GM23338 (cell line): Measurements from ENCODE around the gene GREB1L. TPM values are rescaled to one million over a fixed set of nuclear protein-coding genes. Genes with fewer than 3 reads are reported as not detected.

ENCODE experiments used
- ATAC-seq: fragments of 200-7000 bp; cut with Tn5 transposase; 3 replicates; pipeline ENCODE4 v1.9.1; 2020
- DNase-seq: peaks from one replicate; pipeline ENCODE4 v3.0.0-alpha.2; 2015; ENCODE audit warnings: low spot score
- H2AFZ ChIP-seq: fragments of 200-600 bp; sonication (generic); 2 replicates; pipeline ENCODE4 v1.8.0; 2016; ENCODE audit warnings: antibody characterized with exemption, mild to moderate bottlenecking, moderate library complexity
- H3F3A ChIP-seq: fragments of 200-600 bp; sonication (generic); replicated peaks from 2 replicates; pipeline ENCODE4 v1.8.0; 2017; ENCODE audit warnings: antibody characterized with exemption, mixed run types, low read depth
- H3K27ac ChIP-seq: fragments of 200-600 bp; sonication (generic); 2 replicates; pipeline ENCODE4 v1.6.1; 2016; ENCODE audit warnings: low read depth
- H3K27me3 ChIP-seq: fragments of 200-600 bp; sonication (generic); 2 replicates; pipeline ENCODE4 v1.8.0; 2016; ENCODE audit warnings: mild to moderate bottlenecking, mixed run types, moderate library complexity; ENCODE audit not compliant: insufficient read depth
- H3K36me3 ChIP-seq: fragments of 200-600 bp; sonication (generic); 2 replicates; pipeline ENCODE4 v1.8.0; 2016; ENCODE audit warnings: mild to moderate bottlenecking; ENCODE audit not compliant: insufficient read depth
- H3K4me1 ChIP-seq: fragments of 200-600 bp; sonication (generic); 2 replicates; pipeline ENCODE4 v1.8.0; 2016; ENCODE audit warnings: mild to moderate bottlenecking, moderate library complexity; ENCODE audit not compliant: insufficient read depth
- H3K4me2 ChIP-seq: fragments of 200-600 bp; sonication (generic); 2 replicates; pipeline ENCODE4 v1.7.1; 2017; ENCODE audit warnings: mixed run types
- H3K4me3 ChIP-seq: fragments of 200-600 bp; sonication (generic); 2 replicates; pipeline ENCODE4 v1.6.1; 2016; ENCODE audit warnings: mixed run types
- H3K79me2 ChIP-seq: fragments of 200-600 bp; sonication (generic); replicated peaks from 2 replicates; pipeline ENCODE4 v1.8.0; 2017; ENCODE audit warnings: mild to moderate bottlenecking; ENCODE audit not compliant: insufficient read depth
- H3K9me2 ChIP-seq: fragments of 200-600 bp; sonication (generic); 2 replicates; pipeline ENCODE4 v1.8.0; 2017; ENCODE audit not compliant: insufficient read depth
- H4K20me1 ChIP-seq: fragments of 200-600 bp; sonication (generic); replicated peaks from 2 replicates; pipeline ENCODE4 v1.8.0; 2017; ENCODE audit warnings: mild to moderate bottlenecking; ENCODE audit not compliant: insufficient read depth
- H3K27ac Mint-ChIP-seq: 2 replicates; pipeline ENCODE4 v1.8.0; 2020; ENCODE audit warnings: inconsistent platforms, mild to moderate bottlenecking, moderate library complexity, mixed read lengths
- H3K27me3 Mint-ChIP-seq: 3 replicates; pipeline ENCODE4 v1.8.0; 2022; ENCODE audit warnings: low read depth, mild to moderate bottlenecking, moderate library complexity, mixed read lengths, inconsistent platforms; ENCODE audit not compliant: insufficient read depth, poor library complexity
- H3K36me3 Mint-ChIP-seq: 3 replicates; pipeline ENCODE4 v1.8.0; 2021; ENCODE audit warnings: low read depth, mild to moderate bottlenecking, inconsistent platforms, moderate library complexity, mixed read lengths
- H3K4me1 Mint-ChIP-seq: 3 replicates; pipeline ENCODE4 v1.8.0; 2020; ENCODE audit warnings: mild to moderate bottlenecking, inconsistent platforms, mixed read lengths
- H3K4me3 Mint-ChIP-seq: 3 replicates; pipeline ENCODE4 v1.8.0; 2021; ENCODE audit warnings: moderate library complexity, mild to moderate bottlenecking, inconsistent platforms, mixed read lengths
- H3K9me3 Mint-ChIP-seq: 3 replicates; pipeline ENCODE4 v1.8.0; 2020; ENCODE audit warnings: moderate library complexity, mild to moderate bottlenecking, inconsistent platforms, mixed read lengths
- CREB1 ChIP-seq: fragments of 250-450 bp; sonication (Bioruptor Pico); IDR thresholded peaks from 2 replicates; pipeline ENCODE4 v1.5.0; 2020; ENCODE audit warnings: low read depth, mild to moderate bottlenecking, moderate library complexity
- CTCF ChIP-seq, 2 experiments: fragments of 200-600 bp in 1 of 2; sonication (generic) in 1 of 2; conservative IDR thresholded peaks; 2 replicates each; pipeline versions ENCODE4 v1.5.1 to v1.6.1; 2016 to 2017; ENCODE audit warnings: antibody characterized with exemption in 2 of 2, low read depth in 2 of 2, mild to moderate bottlenecking in 2 of 2, moderate library complexity in 1 of 2
- ETS1 ChIP-seq: IDR thresholded peaks from 2 replicates; pipeline ENCODE4 v1.6.1; 2016; ENCODE audit warnings: antibody characterized with exemption
- EZH2 ChIP-seq: fragments of 200-600 bp; sonication (generic); IDR thresholded peaks from one replicate; pipeline ENCODE4 v1.8.0; 2017; ENCODE audit warnings: antibody characterized with exemption, mild to moderate bottlenecking, low read depth; ENCODE audit not compliant: unreplicated experiment
- EZH2phosphoT487 ChIP-seq: fragments of 200-600 bp; sonication (generic); IDR thresholded peaks from one replicate; pipeline ENCODE4 v1.8.1; 2018; ENCODE audit warnings: antibody characterized with exemption; ENCODE audit not compliant: unreplicated experiment
- JUNB ChIP-seq: IDR thresholded peaks from one replicate; pipeline ENCODE4 v1.6.1; 2016; ENCODE audit warnings: antibody characterized with exemption; ENCODE audit not compliant: unreplicated experiment
- NANOG ChIP-seq: IDR thresholded peaks from 2 replicates; pipeline ENCODE4 v1.6.1; 2016; ENCODE audit warnings: antibody characterized with exemption, borderline replicate concordance
- POLR2AphosphoS5 ChIP-seq: IDR thresholded peaks from 2 replicates; pipeline ENCODE4 v1.6.1; 2016; ENCODE audit warnings: antibody characterized with exemption, low read depth
- REST ChIP-seq: IDR thresholded peaks from one replicate; pipeline ENCODE4 v1.6.1; 2018; ENCODE audit warnings: antibody characterized with exemption; ENCODE audit not compliant: unreplicated experiment
- STAT1 ChIP-seq: IDR thresholded peaks from one replicate; pipeline ENCODE4 v1.6.1; 2016; ENCODE audit warnings: antibody characterized with exemption; ENCODE audit not compliant: unreplicated experiment
- ZNF114 ChIP-seq: fragments of 250-450 bp; sonication (Bioruptor Pico); IDR thresholded peaks from 2 replicates; pipeline ENCODE4 v1.5.0; 2020; ENCODE audit warnings: mild to moderate bottlenecking, moderate library complexity
- ZNF331 ChIP-seq: fragments of 250-450 bp; sonication (Bioruptor Pico); IDR thresholded peaks from 2 replicates; pipeline ENCODE4 v1.5.0; 2020; ENCODE audit warnings: low read depth, mild to moderate bottlenecking, moderate library complexity
- ZNF462 ChIP-seq: fragments of 250-450 bp; sonication (Bioruptor Pico); IDR thresholded peaks from 2 replicates; pipeline ENCODE4 v1.5.0; 2020; ENCODE audit warnings: mild to moderate bottlenecking, moderate library complexity
- polyA plus RNA-seq: library from polyadenylated mRNA; unstranded; fragments of >200 nt; fragmentation: Nextera tagmentation; extraction: Ambion mirVana; gene quantifications from 2 replicates; pipeline ENCODE4 v1.2.1, GENCODE V29; 2016
- total RNA-seq: library from RNA; depleted of rRNA; stranded (reverse); fragments of >200 nt; shearing (Covaris generic); gene quantifications from 2 replicates; pipeline ENCODE4 v1.2.3, GENCODE V29; 2014

Gene GREB1L
- total and polyA plus RNA-seq, 2 experiments from 2014 or later: 0.03 to 0.29 TPM

GRCh38 chr18:21342372-21342771 lies 100.3 kb downstream of the GREB1L start (continued):
- peak; percentile 94 for TF ChIP-seq ZNF462 (CRISPR knock-in tag)
- TF ChIP-seq NANOG: no peak
- TF ChIP-seq CREB1 (CRISPR knock-in tag): no peak
- no peak for TF ChIP-seq ZNF331 (CRISPR knock-in tag)

- no peak overlapping the region for H3K27ac Mint-ChIP-seq
- no peaks in the 10 kb centered on the region for H3K9me2 ChIP-seq
- ATAC-seq (no peak), DNase-seq (no peak)
- no peaks in the 10 kb centered on the region for H3K27me3 ChIP-seq
- peaks cover 7% of the 10 kb centered on the region; the same call in 1 of the 3 replicates for H3K36me3 Mint-ChIP-seq
- H3K4me3 Mint-ChIP-seq: no peak overlapping the region
- H4K20me1 ChIP-seq: no peaks in the 10 kb centered on the region
- no peak overlapping the region for H3K4me3 ChIP-seq
- H3K4me1 Mint-ChIP-seq: peaks cover 15% of the 10 kb centered on the region
- H3K4me1 ChIP-seq: no peaks in the 10 kb centered on the region; the same call in 1 of the 2 replicates
- no peaks in the 10 kb centered on the region for H3K79me2 ChIP-seq
- peaks cover 7% of the 10 kb centered on the region for H3K27me3 Mint-ChIP-seq
- no peak overlapping the region for H3K4me2 ChIP-seq
- no peak overlapping the region for H2AFZ ChIP-seq
- no peak overlapping the region for H3K27ac ChIP-seq
- H3F3A ChIP-seq: no peaks in the 10 kb centered on the region
- H3K9me3 Mint-ChIP-seq: peaks cover 8% of the 10 kb centered on the region
- H3K36me3 ChIP-seq: no peaks in the 10 kb centered on the region
- TF ChIP-seq ZNF114 (CRISPR knock-in tag): no peak
- TF ChIP-seq EZH2: no peak
- no peak for TF ChIP-seq EZH2phosphoT487
- no peak for TF ChIP-seq STAT1
- TF ChIP-seq POLR2AphosphoS5: no peak
- TF ChIP-seq ETS1: no peak
- no peak for TF ChIP-seq CTCF (conservative IDR thresholded peaks at IDR 0.05; ENCODE audit: low read depth in 2 of 2)
- TF ChIP-seq REST: no peak
- no peak for TF ChIP-seq JUNB
Observed at GRCh38 chr18:21344860-21345259, 102.8 kb downstream of the GREB1L start.
